Muscle of leg (tissue), 11 donors: ENCODE measurements around the gene SPPL2C. TPM values are rescaled to one million over a fixed set of nuclear protein-coding genes. Genes with fewer than 3 reads are reported as not detected.
"Not testable (repeated sequence)": the region's sequence is repeated elsewhere in the genome, so short reads cannot be mapped to it uniquely, and the experiment has no call there.

Experiments
- DNase-seq: peaks from one replicate; pipeline ENCODE4 v3.0.0; 2013
- H3K27ac ChIP-seq: one replicate; pipeline ENCODE4 v1.5.1; 2013; ENCODE audit warnings: mild to moderate bottlenecking, low read length, control low read depth
- H3K27me3 ChIP-seq: one replicate; pipeline ENCODE4 v1.6.1; 2013; ENCODE audit warnings: low read length; ENCODE audit not compliant: control insufficient read depth, insufficient read depth
- H3K36me3 ChIP-seq: one replicate; pipeline ENCODE4 v1.6.1; 2013; ENCODE audit warnings: low read length; ENCODE audit not compliant: control insufficient read depth, insufficient read depth
- H3K4me1 ChIP-seq: one replicate; pipeline ENCODE4 v1.6.1; 2013; ENCODE audit warnings: low read length; ENCODE audit not compliant: control insufficient read depth, insufficient read depth
- H3K4me3 ChIP-seq: one replicate; pipeline ENCODE4 v1.5.1; 2013; ENCODE audit warnings: low read length, control low read depth
- H3K9me3 ChIP-seq: replicated peaks from 2 replicates; pipeline ENCODE4 v1.6.1; 2013; ENCODE audit warnings: low read depth, low read length; ENCODE audit not compliant: control insufficient read depth
- WGBS: methylation state at CpG from one replicate; pipeline ENCODE4 v1.1.5; 2013; ENCODE audit warnings: missing lambda C conversion rate; ENCODE audit not compliant: insufficient coverage; 5-methylcytosine and 5-hydroxymethylcytosine counted together
- polyA plus RNA-seq, 8 donors: library from polyadenylated mRNA; unstranded; fragments of 120-200 nt; gene quantifications; one replicate each; pipeline versions ENCODE4 v1.2.1 to v1.2.3, GENCODE V29; 2013; ENCODE audit warnings: inconsistent platforms in 1 of 8, low replicate concordance in 1 of 8; ENCODE audit not compliant: insufficient read length in 8 of 8, insufficient read depth in 1 of 8
- total RNA-seq: library from RNA; stranded (reverse); fragments of 120-200 nt; gene quantifications from one replicate; pipeline ENCODE4 v1.2.4, GENCODE V29; 2013

SPPL2C gene
- total and polyA plus RNA-seq, 9 donors = not detected

GRCh38 chr17:45857977-45858708 is 13.5 kb downstream of the SPPL2C start:
- H3K4me1 ChIP-seq = no peaks in the 10 kb centered on the region
- peak; percentile 70 for DNase-seq
- no peak overlapping the region for H3K4me3 ChIP-seq
- WGBS = 26% methylated on average over 10 of the region's 10 CpGs
- H3K27me3 ChIP-seq = no peaks in the 10 kb centered on the region
- H3K27ac ChIP-seq = no peak overlapping the region
- H3K36me3 ChIP-seq = no peaks in the 10 kb centered on the region
- no peaks in the 10 kb centered on the region for H3K9me3 ChIP-seq

- Histone ChIP-seq H3K4me3 (no peak overlapping the region), H3K27ac (no peak overlapping the region), H3K36me3 (no peaks in the 10 kb centered on the region), H3K27me3 (peaks cover 12% of the 10 kb centered on the region), H3K9me3 (no peaks in the 10 kb centered on the region), H3K4me1 (no peaks in the 10 kb centered on the region)
- DNase-seq = no peak
- WGBS = 80% methylated on average over 5 of the region's 7 CpGs
These were observed 16.5 kb downstream of the SPPL2C start for GRCh38 chr17:45861165-45861564.

GRCh38 chr17:45862127-45862526 is 17.4 kb downstream of the SPPL2C start:
- peaks cover 12% of the 10 kb centered on the region for H3K27me3 ChIP-seq
- not testable (repeated sequence) for H3K4me1 ChIP-seq, H3K9me3 ChIP-seq, DNase-seq, H3K27ac ChIP-seq, H3K4me3 ChIP-seq, H3K36me3 ChIP-seq
- 93% methylated on average over 3 of the region's 9 CpGs for whole genome bisulfite sequencing

- H3K27me3 ChIP-seq = peaks cover 12% of the 10 kb centered on the region
- no peaks in the 10 kb centered on the region for H3K36me3 ChIP-seq
- 50% methylated on average over 3 of the region's 6 CpGs for WGBS
- no peaks in the 10 kb centered on the region for H3K4me1 ChIP-seq
- H3K4me3 ChIP-seq = no peak overlapping the region
- no peak overlapping the region for H3K27ac ChIP-seq
- no peaks in the 10 kb centered on the region for H3K9me3 ChIP-seq
- no peak for DNase-seq
These were observed 19.4 kb downstream of the SPPL2C start for GRCh38 chr17:45863857-45864654.

GRCh38 chr17:45867171-45867570 is 22.5 kb downstream of the SPPL2C start:
- Histone ChIP-seq H3K27me3 (peaks cover 12% of the 10 kb centered on the region), H3K36me3 (no peaks in the 10 kb centered on the region), H3K4me1 (no peaks in the 10 kb centered on the region), H3K27ac (no peak overlapping the region), H3K4me3 (no peak overlapping the region), H3K9me3 (no peaks in the 10 kb centered on the region)
- WGBS = 80% methylated on average over 1 of the region's 6 CpGs
- DNase-seq = no peak

GRCh38 chr17:45867702-45868101 is 23.0 kb downstream of the SPPL2C start:
- peaks cover 14% of the 10 kb centered on the region for H3K27me3 ChIP-seq
- 63% methylated on average over 6 of the region's 8 CpGs for WGBS

GRCh38 chr17:45868276-45868675 is 23.6 kb downstream of the SPPL2C start:
- 52% methylated on average over 4 of the region's 5 CpGs for WGBS
- Histone ChIP-seq H3K4me3 (no peak overlapping the region), H3K27me3 (peaks cover 14% of the 10 kb centered on the region), H3K36me3 (no peaks in the 10 kb centered on the region), H3K4me1 (no peaks in the 10 kb centered on the region), H3K9me3 (no peaks in the 10 kb centered on the region), H3K27ac (no peak overlapping the region)
- no peak for DNase-seq

More at GRCh38 chr17:45867702-45868101, 23.0 kb downstream of the SPPL2C start:
- Histone ChIP-seq H3K4me3 (no peak overlapping the region), H3K36me3 (no peaks in the 10 kb centered on the region), H3K4me1 (no peaks in the 10 kb centered on the region), H3K9me3 (no peaks in the 10 kb centered on the region), H3K27ac (no peak overlapping the region)
- no peak for DNase-seq

GRCh38 chr17:45869676-45870341 is 25.1 kb downstream of the SPPL2C start:
- no peaks in the 10 kb centered on the region for H3K9me3 ChIP-seq
- no peak overlapping the region for H3K27ac ChIP-seq
- H3K36me3 ChIP-seq = no peaks in the 10 kb centered on the region
- no peak overlapping the region for H3K4me3 ChIP-seq
- no peaks in the 10 kb centered on the region for H3K4me1 ChIP-seq
- H3K27me3 ChIP-seq = peaks cover 11% of the 10 kb centered on the region
- 53% methylated on average over 9 of the region's 14 CpGs for WGBS
- DNase-seq = peak; percentile 12

- no peak overlapping the region for H3K4me3 ChIP-seq
- DNase-seq = no peak
- H3K9me3 ChIP-seq = no peaks in the 10 kb centered on the region
- H3K4me1 ChIP-seq = no peaks in the 10 kb centered on the region
- peaks cover 7% of the 10 kb centered on the region for H3K27me3 ChIP-seq
- 33% methylated on average over 1 of the region's 4 CpGs for WGBS
- H3K27ac ChIP-seq = no peak overlapping the region
- H3K36me3 ChIP-seq = no peaks in the 10 kb centered on the region
These were observed 25.8 kb downstream of the SPPL2C start for GRCh38 chr17:45870342-45870974.

GRCh38 chr17:45871718-45872117 is 27.0 kb downstream of the SPPL2C start:
- no peaks in the 10 kb centered on the region for H3K9me3 ChIP-seq
- no peaks in the 10 kb centered on the region for H3K36me3 ChIP-seq
- WGBS = 83% methylated on average over 5 of the region's 5 CpGs

More at GRCh38 chr17:45871718-45872117, 27.0 kb downstream of the SPPL2C start:
- DNase-seq = no peak
- Histone ChIP-seq H3K4me3 (no peak overlapping the region), H3K27me3 (peaks cover 4% of the 10 kb centered on the region), H3K4me1 (no peaks in the 10 kb centered on the region), H3K27ac (no peak overlapping the region)
